ENCODE data around the gene CSNK2B.

Gene CSNK2B

GRCh38 chr6:31665501-31666336, at the start of gene CSNK2B:
CSNK2B (plus strand) TSS chr6:31666080; CDS start chr6:31666832, 752 bp downstream.
- DNase-seq: peak; percentile 88 to 100 (median 98)

- no peak for DNase-seq
These were observed 48.9 kb upstream of the CSNK2B start for GRCh38 chr6:31617010-31617409.

GRCh38 chr6:31619805-31620585, 45.9 kb upstream of the CSNK2B start:
- peak; percentile 83 to 99 (median 97) for DNase-seq

- peak in 38 of 56 donors; percentile 44 to 99 (median 81) for DNase-seq
These were observed 45.1 kb upstream of the CSNK2B start, which contains the start of gene PRRC2A for GRCh38 chr6:31620586-31621319. PRRC2A (plus strand) TSS chr6:31620715; CDS start chr6:31622790, 2,075 bp downstream.

- DNase-seq: no peak
These were observed 44.5 kb upstream of the CSNK2B start for GRCh38 chr6:31621320-31621939.

- DNase-seq: no peak
These were observed 43.9 kb upstream of the CSNK2B start for GRCh38 chr6:31621991-31622390.

GRCh38 chr6:31622684-31623091, 43.2 kb upstream of the CSNK2B start:
- no peak for DNase-seq

- DNase-seq: no peak
These were observed 41.8 kb upstream of the CSNK2B start for GRCh38 chr6:31624070-31624469.

GRCh38 chr6:31626952-31627351, 38.9 kb upstream of the CSNK2B start:
- no peak for DNase-seq

GRCh38 chr6:31627690-31628287, 38.1 kb upstream of the CSNK2B start:
- no peak for DNase-seq

- no peak for DNase-seq
These were observed 36.9 kb upstream of the CSNK2B start for GRCh38 chr6:31629014-31629413.

- DNase-seq: no peak
These were observed 35.5 kb upstream of the CSNK2B start for GRCh38 chr6:31630177-31630934.

- no peak for DNase-seq
These were observed 34.7 kb upstream of the CSNK2B start for GRCh38 chr6:31631209-31631608.

- no peak for DNase-seq
These were observed 34.1 kb upstream of the CSNK2B start for GRCh38 chr6:31631681-31632278.

- no peak for DNase-seq
These were observed 33.5 kb upstream of the CSNK2B start for GRCh38 chr6:31632279-31632946.

- DNase-seq: no peak
These were observed 32.4 kb upstream of the CSNK2B start for GRCh38 chr6:31633447-31633846.

- no peak for DNase-seq
These were observed 31.7 kb upstream of the CSNK2B start for GRCh38 chr6:31634131-31634530.

GRCh38 chr6:31634969-31635575, 30.8 kb upstream of the CSNK2B start:
- DNase-seq: no peak
